CD8-positive, alpha-beta memory T cell (primary cell): ENCODE results near the gene RFT1. TPM values are rescaled to one million over a fixed set of nuclear protein-coding genes. Genes with fewer than 3 reads are reported as not detected.

Experiments
- CTCF ChIA-PET: fragments of 350-600 bp; sonication (Branson Sonifier 250); formaldehyde crosslinking; loops from one replicate; lab custom pipeline; 2021; ENCODE audit warnings: antibody characterized with exemption; lab: Charles Lee
- POLR2A ChIA-PET: fragments of 350-600 bp; sonication (Branson Sonifier 250); formaldehyde crosslinking; loops from one replicate; lab custom pipeline; 2021; ENCODE audit warnings: antibody characterized with exemption; lab: Charles Lee
- DNase-seq, 5 donors: peaks; one replicate each; pipeline versions ENCODE4 v3.0.0 to v3.0.0-alpha.2; 2020 to 2022; ENCODE audit warnings: mixed read lengths in 1 of 5
- H3K27ac ChIP-seq: one replicate; pipeline ENCODE4 v1.7.0; 2013; ENCODE audit warnings: low read depth, mild to moderate bottlenecking, low read length, moderate library complexity
- H3K27me3 ChIP-seq: 2 replicates; pipeline ENCODE4 v1.7.0; 2013; ENCODE audit warnings: low read length, mild to moderate bottlenecking; ENCODE audit not compliant: insufficient read depth, poor library complexity, severe bottlenecking
- H3K36me3 ChIP-seq: 2 replicates; pipeline ENCODE4 v1.7.0; 2013; ENCODE audit warnings: mild to moderate bottlenecking, low read length, moderate library complexity; ENCODE audit not compliant: insufficient read depth
- H3K4me1 ChIP-seq: 2 replicates; pipeline ENCODE4 v1.7.0; 2013; ENCODE audit warnings: mild to moderate bottlenecking, low read length, moderate library complexity; ENCODE audit not compliant: insufficient read depth
- H3K4me3 ChIP-seq: 2 replicates; pipeline ENCODE4 v1.7.0; 2013; ENCODE audit warnings: mild to moderate bottlenecking, low read length
- H3K9me3 ChIP-seq: 2 replicates; pipeline ENCODE4 v1.7.0; 2013; ENCODE audit warnings: mild to moderate bottlenecking, low read length
- H3K27ac Mint-ChIP-seq, 8 donors: one replicate each; pipeline ENCODE4 v1.8.0; 2020 to 2021; ENCODE audit warnings: mixed read lengths in 8 of 8, mild to moderate bottlenecking in 6 of 8, inconsistent platforms in 3 of 8, moderate library complexity in 3 of 8
- H3K27me3 Mint-ChIP-seq, 2 donors: one replicate each; pipeline ENCODE4 v1.8.0; 2020 to 2021; ENCODE audit warnings: mixed read lengths in 2 of 2, mild to moderate bottlenecking in 1 of 2, moderate library complexity in 1 of 2
- H3K36me3 Mint-ChIP-seq, 3 donors: one replicate each; pipeline ENCODE4 v1.8.0; 2020 to 2021; ENCODE audit warnings: mixed read lengths in 3 of 3, inconsistent platforms in 1 of 3, mild to moderate bottlenecking in 1 of 3
- H3K4me1 Mint-ChIP-seq, 3 donors: one replicate each; pipeline ENCODE4 v1.8.0; 2020 to 2021; ENCODE audit warnings: mixed read lengths in 3 of 3, inconsistent platforms in 1 of 3, mild to moderate bottlenecking in 1 of 3
- H3K4me3 Mint-ChIP-seq, 7 donors: one replicate each; pipeline ENCODE4 v1.8.0; 2020 to 2021; ENCODE audit warnings: mixed read lengths in 7 of 7, mild to moderate bottlenecking in 6 of 7, moderate library complexity in 4 of 7, inconsistent platforms in 2 of 7
- H3K9me3 Mint-ChIP-seq, 5 donors: one replicate each; pipeline ENCODE4 v1.8.0; 2020 to 2022; ENCODE audit warnings: mixed read lengths in 5 of 5, mild to moderate bottlenecking in 3 of 5, moderate library complexity in 2 of 5, inconsistent platforms in 1 of 5
- polyA plus RNA-seq: library from polyadenylated mRNA; unstranded; fragments of 300-500 nt; fragmentation: Illumina TruSeq; gene quantifications from one replicate; pipeline ENCODE4 v1.2.3, GENCODE V29; 2021
- total RNA-seq, 2 experiments: library from RNA; stranded (reverse); gene quantifications; one replicate each; pipeline ENCODE4 v1.2.3, GENCODE V29; 2021

Gene RFT1
- total and polyA plus RNA-seq, 3 experiments from 2014 or later: 31.3 to 58.5 (median 52.7) TPM

DNA sequence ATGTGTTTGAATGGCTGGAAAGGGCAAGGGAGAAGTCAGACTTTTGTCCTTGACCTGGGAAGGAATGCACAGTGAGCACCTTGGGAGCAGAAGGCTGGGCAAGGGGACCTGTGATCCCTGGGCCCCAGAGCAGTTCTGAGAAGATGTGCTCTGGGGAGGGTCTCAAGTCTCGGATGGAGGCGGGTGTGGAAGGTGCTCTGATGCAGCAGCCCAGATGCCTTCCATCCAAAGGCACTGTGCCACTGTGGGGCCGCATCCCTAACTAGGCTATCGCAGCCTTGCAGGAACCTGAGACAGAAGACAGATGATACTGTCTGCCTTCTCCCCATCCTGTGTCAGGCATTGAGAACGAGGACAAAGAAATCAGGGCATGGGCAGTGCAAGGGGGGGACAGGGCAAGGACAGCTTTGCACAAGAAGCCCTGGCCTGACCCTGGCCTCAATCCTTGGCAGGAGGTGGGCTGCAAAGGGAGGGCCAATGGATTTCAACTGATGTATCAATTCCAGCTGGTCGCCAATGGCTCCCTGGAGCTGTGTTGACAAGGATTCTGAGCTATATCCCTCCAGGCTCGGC lies 16.2 kb upstream of the RFT1 start:
- Mint-ChIP-seq H3K4me3 (no peak overlapping the region), H3K9me3 (no peaks in the 10 kb centered on the region), H3K27me3 (peaks cover 0 to 2% of the 10 kb centered on the region in 2 donors), H3K36me3 (no peaks in the 10 kb centered on the region), H3K27ac (no peak overlapping the region), H3K4me1 (no peaks in the 10 kb centered on the region)
- POLR2A ChIA-PET: no interaction called here
- H3K36me3 ChIP-seq: no peaks in the 10 kb centered on the region
- no peak overlapping the region for H3K27ac ChIP-seq
- H3K27me3 ChIP-seq: no peaks in the 10 kb centered on the region
- CTCF ChIA-PET: interaction anchor here (1.0 kb wide), 1 partner anchor 50 kb away, joined by 3 read pairs; no protein-coding TSS in a partner anchor
- H3K4me3 ChIP-seq: no peak overlapping the region
- no peaks in the 10 kb centered on the region for H3K4me1 ChIP-seq
- H3K9me3 ChIP-seq: no peaks in the 10 kb centered on the region
- DNase-seq: no peak

DNA sequence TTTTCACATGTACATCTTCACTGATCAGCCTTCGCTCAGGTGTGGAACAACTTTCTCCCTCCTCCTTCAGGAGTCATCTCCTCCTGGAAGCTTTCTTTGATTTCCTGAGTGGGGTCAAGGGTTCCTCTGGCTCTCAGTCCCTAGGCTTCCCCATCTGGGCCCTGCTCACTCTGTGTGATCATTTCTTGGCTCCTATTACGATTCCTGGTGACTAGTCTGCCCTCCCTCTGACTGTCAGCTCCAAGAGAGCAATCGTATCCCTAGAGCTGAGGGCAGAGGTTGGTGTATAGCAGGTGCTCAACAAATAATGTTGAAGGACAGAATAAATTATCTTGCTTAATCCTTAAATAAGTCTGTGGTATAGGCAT lies 15.5 kb upstream of the RFT1 start:
- H3K27me3 Mint-ChIP-seq: peaks cover 0 to 2% of the 10 kb centered on the region in 2 donors
- POLR2A ChIA-PET: no interaction called here

GRCh38 chr3:53144862-53145712 lies 14.9 kb upstream of the RFT1 start:
- Mint-ChIP-seq H3K4me3 (no peak overlapping the region), H3K27me3 (no peaks in the 10 kb centered on the region), H3K27ac (no peak overlapping the region), H3K9me3 (no peaks in the 10 kb centered on the region), H3K36me3 (no peaks in the 10 kb centered on the region), H3K4me1 (no peaks in the 10 kb centered on the region)
- no peaks in the 10 kb centered on the region for H3K36me3 ChIP-seq
- no peak for DNase-seq
- H3K27ac ChIP-seq: no peak overlapping the region
- ChIA-PET POLR2A (no interaction called here), CTCF (interaction anchor here (2.2 to 2.9 kb wide), 2 partner anchors 11 to 51 kb away, joined by 7 to 10 read pairs; no protein-coding TSS in a partner anchor)
- H3K9me3 ChIP-seq: no peaks in the 10 kb centered on the region
- no peaks in the 10 kb centered on the region for H3K27me3 ChIP-seq
- no peak overlapping the region for H3K4me3 ChIP-seq
- H3K4me1 ChIP-seq: no peaks in the 10 kb centered on the region

More for the DNA sequence above, 15.5 kb upstream of the RFT1 start:
- no peak for DNase-seq
- Mint-ChIP-seq H3K9me3 (no peaks in the 10 kb centered on the region), H3K27ac (no peak overlapping the region), H3K4me1 (no peaks in the 10 kb centered on the region), H3K36me3 (no peaks in the 10 kb centered on the region), H3K4me3 (no peak overlapping the region)
- H3K4me3 ChIP-seq: no peak overlapping the region
- H3K4me1 ChIP-seq: no peaks in the 10 kb centered on the region
- no peak overlapping the region for H3K27ac ChIP-seq
- CTCF ChIA-PET: interaction anchor here (2.2 kb wide), 1 partner anchor 50 kb away, joined by 7 read pairs; no protein-coding TSS in a partner anchor
- H3K27me3 ChIP-seq: no peaks in the 10 kb centered on the region
- no peaks in the 10 kb centered on the region for H3K36me3 ChIP-seq
- no peaks in the 10 kb centered on the region for H3K9me3 ChIP-seq

- Mint-ChIP-seq H3K4me1 (no peaks in the 10 kb centered on the region), H3K36me3 (no peaks in the 10 kb centered on the region), H3K27me3 (no peaks in the 10 kb centered on the region), H3K27ac (peak overlapping the region in 1 of 8 donors; percentile 60), H3K9me3 (no peaks in the 10 kb centered on the region), H3K4me3 (no peak overlapping the region)
- H3K4me1 ChIP-seq: no peaks in the 10 kb centered on the region
- POLR2A ChIA-PET: no interaction called here
- no peak overlapping the region for H3K27ac ChIP-seq
- H3K4me3 ChIP-seq: no peak overlapping the region
- no peaks in the 10 kb centered on the region for H3K36me3 ChIP-seq
- H3K9me3 ChIP-seq: no peaks in the 10 kb centered on the region
- no peak for DNase-seq
- no peaks in the 10 kb centered on the region for H3K27me3 ChIP-seq
- CTCF ChIA-PET: interaction anchor here (2.2 to 2.9 kb wide), 2 partner anchors 10 to 51 kb away, joined by 7 to 10 read pairs; no protein-coding TSS in a partner anchor
Measured at GRCh38 chr3:53144446-53144845, 14.2 kb upstream of the RFT1 start.

DNA sequence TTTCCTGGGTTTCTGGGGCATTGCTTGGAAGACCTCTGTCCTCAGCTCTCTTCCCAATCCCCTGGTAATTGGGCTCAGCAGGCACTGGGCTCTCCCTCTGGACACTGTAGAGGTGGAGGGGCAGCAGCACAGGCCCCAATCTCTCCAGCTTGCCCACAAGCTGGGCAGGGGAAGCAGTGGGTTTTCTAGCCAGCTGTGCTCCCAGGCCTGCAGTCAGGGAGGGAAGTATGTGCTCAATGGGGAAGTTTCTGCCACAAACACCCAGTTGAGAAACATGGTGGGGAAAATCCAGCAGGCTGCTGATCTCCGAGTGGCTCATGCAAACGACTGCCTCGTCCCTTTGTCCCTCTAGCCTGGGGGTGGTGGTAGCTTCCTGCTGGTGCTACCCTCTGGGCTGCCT lies 12.8 kb upstream of the RFT1 start:
- Histone ChIP-seq H3K4me1 (no peaks in the 10 kb centered on the region), H3K4me3 (no peak overlapping the region), H3K9me3 (no peaks in the 10 kb centered on the region), H3K27ac (no peak overlapping the region), H3K36me3 (no peaks in the 10 kb centered on the region), H3K27me3 (no peaks in the 10 kb centered on the region)
- H3K27ac Mint-ChIP-seq: no peak overlapping the region
- no peaks in the 10 kb centered on the region for H3K4me1 Mint-ChIP-seq
- ChIA-PET CTCF (interaction anchor here (2.9 kb wide), 1 partner anchor 9 kb away, joined by 10 read pairs; no protein-coding TSS in a partner anchor), POLR2A (no interaction called here)
- no peak for DNase-seq
- no peaks in the 10 kb centered on the region for H3K9me3 Mint-ChIP-seq
- no peaks in the 10 kb centered on the region for H3K27me3 Mint-ChIP-seq
- H3K36me3 Mint-ChIP-seq: no peaks in the 10 kb centered on the region
- no peak overlapping the region for H3K4me3 Mint-ChIP-seq

DNA sequence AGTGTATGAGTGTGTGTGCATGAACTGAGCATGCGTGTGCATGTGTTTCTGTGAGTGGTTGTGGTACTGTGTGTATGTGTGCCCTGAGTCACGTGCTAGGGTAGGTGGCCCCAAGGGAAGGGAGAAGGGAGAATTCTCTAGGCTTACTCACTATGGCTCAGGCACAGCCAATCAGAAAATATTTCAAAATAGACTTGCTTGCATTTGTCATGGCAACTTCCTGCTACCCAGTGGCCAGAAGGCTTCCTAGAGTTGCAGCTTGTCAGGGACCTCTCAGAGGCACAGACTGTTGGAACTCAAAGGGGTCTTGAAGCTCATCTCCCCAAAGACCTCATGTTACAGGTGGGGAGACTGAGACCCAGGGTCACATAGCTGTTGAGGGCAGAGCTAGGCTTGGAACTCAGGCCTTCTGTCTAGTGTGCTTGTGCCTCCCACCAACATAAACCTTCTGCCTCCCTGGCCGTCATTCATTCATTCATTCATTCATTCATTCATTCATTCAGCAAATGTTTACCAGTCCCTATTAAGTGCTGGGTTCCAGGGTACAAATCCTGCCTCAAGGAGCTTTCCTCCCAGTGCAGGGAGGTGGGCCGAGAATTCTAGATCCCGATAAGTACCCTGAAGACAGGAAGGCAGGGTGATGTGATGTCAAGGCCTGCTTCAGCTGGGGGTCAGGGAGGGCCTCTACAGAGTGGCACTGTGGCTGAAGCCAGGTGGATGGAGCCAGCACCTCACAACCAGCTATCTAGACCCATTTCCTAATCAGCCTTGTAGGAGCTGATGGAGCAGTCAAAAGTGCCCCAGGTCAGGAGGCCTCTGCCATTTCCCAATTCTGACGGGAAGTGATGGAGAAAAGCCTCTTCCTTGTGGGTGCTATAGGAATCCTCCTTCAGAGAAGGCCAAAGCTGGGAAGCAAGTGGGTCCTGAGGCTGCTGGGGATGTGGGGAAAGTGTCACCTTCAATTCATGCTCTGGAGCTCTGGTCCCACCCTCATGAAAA lies 10.9 kb upstream of the RFT1 start:
- H3K27ac ChIP-seq: no peak overlapping the region
- POLR2A ChIA-PET: interaction anchor here (0.5 kb wide), 1 partner anchor 88 kb away, joined by 3 read pairs; no protein-coding TSS in a partner anchor
- H3K4me1 ChIP-seq: no peaks in the 10 kb centered on the region
- CTCF ChIA-PET: interaction anchor here (1.1 to 1.4 kb wide), 2 partner anchors 20 to 27 kb away, joined by 4 to 6 read pairs; partner anchors contain the start of gene PRKCD
- Mint-ChIP-seq H3K27me3 (peaks cover 0 to under 1% of the 10 kb centered on the region in 2 donors), H3K4me3 (no peak overlapping the region), H3K4me1 (no peaks in the 10 kb centered on the region), H3K27ac (no peak overlapping the region), H3K9me3 (no peaks in the 10 kb centered on the region), H3K36me3 (no peaks in the 10 kb centered on the region)
- DNase-seq: no peak
- H3K36me3 ChIP-seq: no peaks in the 10 kb centered on the region
- H3K4me3 ChIP-seq: no peak overlapping the region
- H3K9me3 ChIP-seq: no peaks in the 10 kb centered on the region
- no peaks in the 10 kb centered on the region for H3K27me3 ChIP-seq

- H3K36me3 Mint-ChIP-seq: no peaks in the 10 kb centered on the region
- H3K27ac ChIP-seq: no peak overlapping the region
- no peaks in the 10 kb centered on the region for H3K27me3 ChIP-seq
- no peak overlapping the region for H3K27ac Mint-ChIP-seq
- no peaks in the 10 kb centered on the region for H3K36me3 ChIP-seq
- no peaks in the 10 kb centered on the region for H3K9me3 ChIP-seq
- ChIA-PET CTCF (interaction anchor here (1.4 kb wide), 1 partner anchor 21 kb away, joined by 6 read pairs; the partner anchor contains the start of gene PRKCD), POLR2A (no interaction called here)
- peaks cover 0 to 4% of the 10 kb centered on the region in 2 donors for H3K27me3 Mint-ChIP-seq
- no peaks in the 10 kb centered on the region for H3K4me1 Mint-ChIP-seq
- H3K4me3 Mint-ChIP-seq: no peak overlapping the region
- no peak for DNase-seq
- H3K4me1 ChIP-seq: no peaks in the 10 kb centered on the region
- H3K9me3 Mint-ChIP-seq: no peaks in the 10 kb centered on the region
- H3K4me3 ChIP-seq: no peak overlapping the region
Measured at GRCh38 chr3:53139906-53140846, 9.9 kb upstream of the RFT1 start.
